ENCODE data around the gene IL12RB2.

IL12RB2 gene

GRCh38 chr1:67348586-67349252 is 41.0 kb downstream of the IL12RB2 start:
- DNase-seq = no peak

- no peak for DNase-seq
These were observed 43.1 kb downstream of the IL12RB2 start for GRCh38 chr1:67350783-67351182.

GRCh38 chr1:67352211-67352610 is 44.5 kb downstream of the IL12RB2 start:
- DNase-seq = no peak

- no peak for DNase-seq
These were observed 48.2 kb downstream of the IL12RB2 start for GRCh38 chr1:67355745-67356424.

GRCh38 chr1:67359592-67359991 is 51.9 kb downstream of the IL12RB2 start:
- no peak for DNase-seq

GRCh38 chr1:67361641-67362040 is 54.0 kb downstream of the IL12RB2 start:
- no peak for DNase-seq

- peak; percentile 76 for DNase-seq
These were observed 59.8 kb downstream of the IL12RB2 start for GRCh38 chr1:67367370-67368045.

- no peak for DNase-seq
These were observed 60.4 kb downstream of the IL12RB2 start for GRCh38 chr1:67368046-67368514.

- no peak for DNase-seq
These were observed 63.4 kb downstream of the IL12RB2 start for GRCh38 chr1:67371043-67371442.

GRCh38 chr1:67371681-67372080 is 64.0 kb downstream of the IL12RB2 start:
- no peak for DNase-seq

GRCh38 chr1:67372136-67372535 is 64.5 kb downstream of the IL12RB2 start:
- no peak for DNase-seq

- no peak for DNase-seq
These were observed 65.2 kb downstream of the IL12RB2 start for GRCh38 chr1:67372898-67373297.

GRCh38 chr1:67376381-67376780 is 68.7 kb downstream of the IL12RB2 start:
- DNase-seq = no peak

GRCh38 chr1:67377253-67377652 is 69.6 kb downstream of the IL12RB2 start:
- no peak for DNase-seq

GRCh38 chr1:67381154-67381553 is 73.5 kb downstream of the IL12RB2 start:
- DNase-seq = no peak

GRCh38 chr1:67382292-67382691 is 74.6 kb downstream of the IL12RB2 start:
- no peak for DNase-seq

GRCh38 chr1:67383999-67384638 is 76.4 kb downstream of the IL12RB2 start:
- DNase-seq = no peak

- DNase-seq = no peak
These were observed 82.6 kb downstream of the IL12RB2 start for GRCh38 chr1:67390041-67390887.

- no peak for DNase-seq
These were observed 85.6 kb downstream of the IL12RB2 start for GRCh38 chr1:67393240-67393639.

- no peak for DNase-seq
These were observed 86.1 kb downstream of the IL12RB2 start for GRCh38 chr1:67393737-67394136.

GRCh38 chr1:67394548-67394947 is 86.9 kb downstream of the IL12RB2 start:
- no peak for DNase-seq

GRCh38 chr1:67399199-67399993 is 91.7 kb downstream of the IL12RB2 start:
- no peak for DNase-seq

Measured in NCI-H69 (cell line).